IMR-90 (cell line): ENCODE measurements around the gene SUSD1. TPM values are rescaled to one million over a fixed set of nuclear protein-coding genes. Genes with fewer than 3 reads are reported as not detected.
A peak's percentile ranks its signal among the peaks of the same experiment; 100 is the strongest.

Source experiments
- ATAC-seq: fragments of 200-7000 bp; cut with Tn5 transposase; 2 replicates; pipeline ENCODE4 v1.9.1; 2020; ENCODE audit warnings: low read depth, mild to moderate bottlenecking, moderate library complexity
- BruUV-seq: library from RNA; stranded (reverse); fragments of 400-500 nt; replicated peaks from 2 replicates; lab custom pipeline; 2021; lab: Mats Ljungman, UMichigan
- CTCF ChIA-PET: fragments of 300-600 bp; formaldehyde crosslinking; extraction: SDS; loops from one replicate; lab custom pipeline; 2021; ENCODE audit warnings: antibody characterized with exemption; lab: Yijun Ruan, JAX
- POLR2A ChIA-PET: fragments of 300-600 bp; sonication (Branson Sonifier 250); formaldehyde crosslinking; loops from one replicate; lab custom pipeline; 2022; ENCODE audit warnings: antibody characterized with exemption; ENCODE audit not compliant: unreplicated experiment; lab: Charles Lee
- DNase-seq: peaks from one replicate; pipeline ENCODE4 v3.0.0; 2013
- H2AFZ ChIP-seq: replicated peaks from 2 replicates; pipeline ENCODE3; 2013; ENCODE audit warnings: low read length, mild to moderate bottlenecking; ENCODE audit not compliant: poor library complexity
- H2AK5ac ChIP-seq: 2 replicates; pipeline ENCODE4 v1.6.1; 2013; ENCODE audit warnings: low read depth, low read length, inconsistent platforms
- H2AK9ac ChIP-seq: replicated peaks from 2 replicates; pipeline ENCODE3; 2013; ENCODE audit warnings: mild to moderate bottlenecking, low read depth, low read length, moderate library complexity; ENCODE audit not compliant: poor library complexity
- H2BK120ac ChIP-seq: 2 replicates; pipeline ENCODE4 v1.6.1; 2013; ENCODE audit warnings: low read depth, low read length, inconsistent platforms
- H2BK15ac ChIP-seq: 3 replicates; pipeline ENCODE4 v1.6.1; 2013; ENCODE audit warnings: low read depth, low read length, inconsistent platforms
- H2BK20ac ChIP-seq: 2 replicates; pipeline ENCODE4 v1.6.1; 2013; ENCODE audit warnings: low read depth, mild to moderate bottlenecking, inconsistent platforms, low read length, moderate library complexity
- H2BK5ac ChIP-seq: 2 replicates; pipeline ENCODE4 v1.6.1; 2013; ENCODE audit warnings: mild to moderate bottlenecking, low read depth, low read length, inconsistent platforms; ENCODE audit not compliant: poor library complexity, severe bottlenecking
- H3K14ac ChIP-seq: replicated peaks from 2 replicates; pipeline ENCODE4 v1.6.1; 2013; ENCODE audit warnings: low read depth, low read length, inconsistent platforms
- H3K18ac ChIP-seq: 2 replicates; pipeline ENCODE4 v1.6.1; 2013; ENCODE audit warnings: low read depth, low read length, control low read depth
- H3K23ac ChIP-seq: 2 replicates; pipeline ENCODE4 v1.6.1; 2013; ENCODE audit warnings: low read depth, low read length, inconsistent platforms
- H3K27ac ChIP-seq: 2 replicates; pipeline ENCODE4 v1.5.1; 2013; ENCODE audit warnings: mild to moderate bottlenecking, control low read depth, low read length; ENCODE audit not compliant: insufficient read depth
- H3K27me3 ChIP-seq: 2 replicates; pipeline ENCODE4 v1.6.1; 2013; ENCODE audit warnings: low read length; ENCODE audit not compliant: control insufficient read depth, insufficient read depth
- H3K36me3 ChIP-seq: 2 replicates; pipeline ENCODE4 v1.6.1; 2013; ENCODE audit warnings: low read length, mixed read lengths; ENCODE audit not compliant: control insufficient read depth, insufficient read depth
- H3K4ac ChIP-seq: 2 replicates; pipeline ENCODE4 v1.6.1; 2013; ENCODE audit warnings: low read depth, low read length, inconsistent platforms
- H3K4me1 ChIP-seq: 2 replicates; pipeline ENCODE4 v1.6.1; 2013; ENCODE audit warnings: low read length, mixed read lengths; ENCODE audit not compliant: control insufficient read depth, insufficient read depth
- H3K4me2 ChIP-seq: 2 replicates; pipeline ENCODE4 v1.6.1; 2013; ENCODE audit warnings: low read depth, mild to moderate bottlenecking, control low read depth, low read length, moderate library complexity
- H3K4me3 ChIP-seq: 2 replicates; pipeline ENCODE4 v1.5.1; 2013; ENCODE audit warnings: low read depth, mild to moderate bottlenecking, control low read depth, low read length, moderate library complexity; ENCODE audit not compliant: insufficient read depth
- H3K56ac ChIP-seq: 2 replicates; pipeline ENCODE4 v1.6.1; 2013; ENCODE audit warnings: low read length, inconsistent platforms; ENCODE audit not compliant: insufficient read depth; ENCODE audit errors: extremely low read depth
- H3K79me1 ChIP-seq, 2 experiments: 2 replicates each; pipeline ENCODE4 v1.6.1; 2013; ENCODE audit warnings: low read length in 2 of 2, inconsistent platforms in 1 of 2, low read depth in 1 of 2
- H3K9ac ChIP-seq: 2 replicates; pipeline ENCODE4 v1.6.1; 2013; ENCODE audit warnings: low read depth, low read length, control low read depth
- H3K9me1 ChIP-seq: 2 replicates; pipeline ENCODE4 v1.6.1; 2013; ENCODE audit warnings: low read length, inconsistent platforms; ENCODE audit not compliant: insufficient read depth
- H3K9me3 ChIP-seq: 2 replicates; pipeline ENCODE4 v1.6.1; 2013; ENCODE audit warnings: low read length; ENCODE audit not compliant: control insufficient read depth, insufficient read depth
- H4K20me1 ChIP-seq: 2 replicates; pipeline ENCODE4 v1.6.1; 2013; ENCODE audit warnings: low read length, inconsistent platforms; ENCODE audit not compliant: insufficient read depth
- H4K5ac ChIP-seq: 2 replicates; pipeline ENCODE4 v1.6.1; 2013; ENCODE audit warnings: mild to moderate bottlenecking, low read depth, low read length, control low read depth
- H4K8ac ChIP-seq, 2 experiments: 2 replicates each; pipeline ENCODE4 v1.6.1; 2013; ENCODE audit warnings: low read depth in 2 of 2, low read length in 2 of 2, control low read depth in 1 of 2, inconsistent platforms in 1 of 2
- H4K91ac ChIP-seq: 2 replicates; pipeline ENCODE4 v1.6.1; 2013; ENCODE audit warnings: low read depth, low read length, inconsistent platforms; ENCODE audit not compliant: insufficient read depth
- CEBPB ChIP-seq: IDR thresholded peaks from 2 replicates; pipeline ENCODE4 v1.6.1; 2012; ENCODE audit warnings: low read depth, low read length, improper control_type of control experiment
- MAFK ChIP-seq: IDR thresholded peaks from 2 replicates; pipeline ENCODE4 v1.6.1; 2012; ENCODE audit warnings: low read depth, low read length, improper control_type of control experiment
- WGBS, 2 experiments: methylation state at CpG; one replicate each; pipeline versions ENCODE4 v1.1.5 to v1.1.7; 2013; ENCODE audit warnings: missing lambda C conversion rate in 2 of 2; ENCODE audit not compliant: insufficient read length in 1 of 2; ENCODE audit errors: extremely low coverage in 2 of 2; 5-methylcytosine and 5-hydroxymethylcytosine counted together
- dilution Hi-C: fragments of 300-500 bp; cut with HindIII; formaldehyde crosslinking; loops from one replicate; pipeline ENCODE4 v1.14.3; 2018; ENCODE audit warnings: low sequenced_read_pairs; ENCODE audit not compliant: unreplicated experiment
- in situ Hi-C: fragments of 300-500 bp; cut with MboI; formaldehyde crosslinking; loops from 3 replicates; pipeline ENCODE4 v1.14.3; 2019; ENCODE audit warnings: low sequenced_read_pairs, inconsistent platforms, mixed read lengths
- intact Hi-C: fragments of 100-400 bp; cut with micrococcal nuclease; formaldehyde crosslinking; loops from 2 replicates; pipeline ENCODE4 v1.10.0; 2022
- polyA plus RNA-seq, 3 experiments: library from polyadenylated mRNA; depleted of rRNA; stranded (reverse); fragments of >200 nt; gene quantifications; 2 replicates each; pipeline ENCODE4 v1.2.3, GENCODE V29; 2012; ENCODE audit warnings: low replicate concordance in 1 of 3
- total RNA-seq: library from RNA; depleted of rRNA; stranded (reverse); fragments of >200 nt; gene quantifications from 2 replicates; pipeline ENCODE4 v1.2.3, GENCODE V29; 2012

SUSD1 gene
- total and polyA plus RNA-seq, 2 of the 4 experiments (the other 2 are of a cell fraction), result 4.0 to 4.7 TPM

DNA sequence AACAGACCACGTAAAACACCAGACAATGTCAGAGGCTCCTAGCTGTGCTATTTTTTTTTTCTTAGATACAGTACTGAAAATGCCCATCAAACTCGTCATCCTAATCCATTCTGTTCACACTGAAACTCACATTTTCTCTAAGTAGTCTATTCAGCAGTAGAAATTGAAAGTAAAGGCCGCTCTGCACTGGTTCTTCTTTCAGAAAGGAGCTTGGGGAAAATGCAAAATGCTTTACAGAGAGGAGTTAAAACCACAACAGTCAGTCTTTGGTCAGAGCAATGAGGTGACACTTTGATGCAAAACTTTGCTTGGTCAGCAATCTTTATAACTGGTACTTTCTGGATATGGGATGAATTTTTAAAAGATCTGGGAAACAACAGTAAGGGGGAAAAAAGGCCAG lies 43.8 kb upstream of the SUSD1 start:
- no peak overlapping the region for H3K14ac ChIP-seq
- H4K5ac ChIP-seq, result no peak overlapping the region
- no peak for DNase-seq
- no peaks in the 10 kb centered on the region for H3K9me3 ChIP-seq
- no peak overlapping the region for H3K4me3 ChIP-seq
- H3K27me3 ChIP-seq, result no peaks in the 10 kb centered on the region
- ChIA-PET POLR2A (no interaction called here), CTCF (no interaction called here)
- no peaks in the 10 kb centered on the region for H4K20me1 ChIP-seq
- H2AK9ac ChIP-seq, result no peak overlapping the region
- H3K56ac ChIP-seq, result no peak overlapping the region
- no peak overlapping the region for H4K91ac ChIP-seq
- H2BK5ac ChIP-seq, result no peak overlapping the region
- no peak overlapping the region for H3K18ac ChIP-seq
- dilution Hi-C loops, result no loop called here
- no peaks in the 10 kb centered on the region for H3K4me1 ChIP-seq
- H2BK15ac ChIP-seq, result no peak overlapping the region
- no peak overlapping the region for H3K27ac ChIP-seq
- H3K79me1 ChIP-seq, result peaks cover 3 to 17% of the 10 kb centered on the region in 2 experiments; a peak in 2 of 4 replicates
- in situ Hi-C loops, result no loop called here
- WGBS, 2 experiments, result no CpG with 5 or more reads among the region's 3 CpGs
- intact Hi-C loops, result no loop called here
- peaks cover 19% of the 10 kb centered on the region; the same call in 1 of the 2 replicates for H3K36me3 ChIP-seq
- no peak overlapping the region for H2AFZ ChIP-seq
- no peak overlapping the region for H3K23ac ChIP-seq
- H3K9me1 ChIP-seq, result no peaks in the 10 kb centered on the region
- no peak overlapping the region for H3K9ac ChIP-seq
- H2BK120ac ChIP-seq, result no peak overlapping the region
- ATAC-seq, result no peak
- no peak overlapping the region for H3K4me2 ChIP-seq
- H3K4ac ChIP-seq, result no peak overlapping the region
- no peak overlapping the region for H4K8ac ChIP-seq
- no peak overlapping the region for H2BK20ac ChIP-seq
- no peak overlapping the region for H2AK5ac ChIP-seq
- no TSS peak for BruUV-seq
- TF ChIP-seq CEBPB, result no peak
- peak; percentile 93 for TF ChIP-seq MAFK
